GM23338 (cell line): ENCODE data around the gene DTWD1. TPM values are rescaled to one million over a fixed set of nuclear protein-coding genes. Genes with fewer than 3 reads are reported as not detected.

Experiments used
- ATAC-seq: fragments of 200-7000 bp; cut with Tn5 transposase; 3 replicates; pipeline ENCODE4 v1.9.1; 2020
- DNase-seq: peaks from one replicate; pipeline ENCODE4 v3.0.0-alpha.2; 2015; ENCODE audit warnings: low spot score
- H2AFZ ChIP-seq: fragments of 200-600 bp; sonication (generic); 2 replicates; pipeline ENCODE4 v1.8.0; 2016; ENCODE audit warnings: antibody characterized with exemption, mild to moderate bottlenecking, moderate library complexity
- H3F3A ChIP-seq: fragments of 200-600 bp; sonication (generic); replicated peaks from 2 replicates; pipeline ENCODE4 v1.8.0; 2017; ENCODE audit warnings: antibody characterized with exemption, mixed run types, low read depth
- H3K27ac ChIP-seq: fragments of 200-600 bp; sonication (generic); 2 replicates; pipeline ENCODE4 v1.6.1; 2016; ENCODE audit warnings: low read depth
- H3K27me3 ChIP-seq: fragments of 200-600 bp; sonication (generic); 2 replicates; pipeline ENCODE4 v1.8.0; 2016; ENCODE audit warnings: mild to moderate bottlenecking, mixed run types, moderate library complexity; ENCODE audit not compliant: insufficient read depth
- H3K36me3 ChIP-seq: fragments of 200-600 bp; sonication (generic); 2 replicates; pipeline ENCODE4 v1.8.0; 2016; ENCODE audit warnings: mild to moderate bottlenecking; ENCODE audit not compliant: insufficient read depth
- H3K4me1 ChIP-seq: fragments of 200-600 bp; sonication (generic); 2 replicates; pipeline ENCODE4 v1.8.0; 2016; ENCODE audit warnings: mild to moderate bottlenecking, moderate library complexity; ENCODE audit not compliant: insufficient read depth
- H3K4me2 ChIP-seq: fragments of 200-600 bp; sonication (generic); 2 replicates; pipeline ENCODE4 v1.7.1; 2017; ENCODE audit warnings: mixed run types
- H3K4me3 ChIP-seq: fragments of 200-600 bp; sonication (generic); 2 replicates; pipeline ENCODE4 v1.6.1; 2016; ENCODE audit warnings: mixed run types
- H3K79me2 ChIP-seq: fragments of 200-600 bp; sonication (generic); replicated peaks from 2 replicates; pipeline ENCODE4 v1.8.0; 2017; ENCODE audit warnings: mild to moderate bottlenecking; ENCODE audit not compliant: insufficient read depth
- H3K9me2 ChIP-seq: fragments of 200-600 bp; sonication (generic); 2 replicates; pipeline ENCODE4 v1.8.0; 2017; ENCODE audit not compliant: insufficient read depth
- H4K20me1 ChIP-seq: fragments of 200-600 bp; sonication (generic); replicated peaks from 2 replicates; pipeline ENCODE4 v1.8.0; 2017; ENCODE audit warnings: mild to moderate bottlenecking; ENCODE audit not compliant: insufficient read depth
- H3K27ac Mint-ChIP-seq: 2 replicates; pipeline ENCODE4 v1.8.0; 2020; ENCODE audit warnings: inconsistent platforms, mild to moderate bottlenecking, moderate library complexity, mixed read lengths
- H3K27me3 Mint-ChIP-seq: 3 replicates; pipeline ENCODE4 v1.8.0; 2022; ENCODE audit warnings: low read depth, mild to moderate bottlenecking, moderate library complexity, mixed read lengths, inconsistent platforms; ENCODE audit not compliant: insufficient read depth, poor library complexity
- H3K36me3 Mint-ChIP-seq: 3 replicates; pipeline ENCODE4 v1.8.0; 2021; ENCODE audit warnings: low read depth, mild to moderate bottlenecking, inconsistent platforms, moderate library complexity, mixed read lengths
- H3K4me1 Mint-ChIP-seq: 3 replicates; pipeline ENCODE4 v1.8.0; 2020; ENCODE audit warnings: mild to moderate bottlenecking, inconsistent platforms, mixed read lengths
- H3K4me3 Mint-ChIP-seq: 3 replicates; pipeline ENCODE4 v1.8.0; 2021; ENCODE audit warnings: moderate library complexity, mild to moderate bottlenecking, inconsistent platforms, mixed read lengths
- H3K9me3 Mint-ChIP-seq: 3 replicates; pipeline ENCODE4 v1.8.0; 2020; ENCODE audit warnings: moderate library complexity, mild to moderate bottlenecking, inconsistent platforms, mixed read lengths
- CREB1 ChIP-seq: fragments of 250-450 bp; sonication (Bioruptor Pico); IDR thresholded peaks from 2 replicates; pipeline ENCODE4 v1.5.0; 2020; ENCODE audit warnings: low read depth, mild to moderate bottlenecking, moderate library complexity
- ETS1 ChIP-seq: IDR thresholded peaks from 2 replicates; pipeline ENCODE4 v1.6.1; 2016; ENCODE audit warnings: antibody characterized with exemption
- EZH2 ChIP-seq: fragments of 200-600 bp; sonication (generic); IDR thresholded peaks from one replicate; pipeline ENCODE4 v1.8.0; 2017; ENCODE audit warnings: antibody characterized with exemption, mild to moderate bottlenecking, low read depth; ENCODE audit not compliant: unreplicated experiment
- EZH2phosphoT487 ChIP-seq: fragments of 200-600 bp; sonication (generic); IDR thresholded peaks from one replicate; pipeline ENCODE4 v1.8.1; 2018; ENCODE audit warnings: antibody characterized with exemption; ENCODE audit not compliant: unreplicated experiment
- JUNB ChIP-seq: IDR thresholded peaks from one replicate; pipeline ENCODE4 v1.6.1; 2016; ENCODE audit warnings: antibody characterized with exemption; ENCODE audit not compliant: unreplicated experiment
- NANOG ChIP-seq: IDR thresholded peaks from 2 replicates; pipeline ENCODE4 v1.6.1; 2016; ENCODE audit warnings: antibody characterized with exemption, borderline replicate concordance
- POLR2AphosphoS5 ChIP-seq: IDR thresholded peaks from 2 replicates; pipeline ENCODE4 v1.6.1; 2016; ENCODE audit warnings: antibody characterized with exemption, low read depth
- REST ChIP-seq: IDR thresholded peaks from one replicate; pipeline ENCODE4 v1.6.1; 2018; ENCODE audit warnings: antibody characterized with exemption; ENCODE audit not compliant: unreplicated experiment
- STAT1 ChIP-seq: IDR thresholded peaks from one replicate; pipeline ENCODE4 v1.6.1; 2016; ENCODE audit warnings: antibody characterized with exemption; ENCODE audit not compliant: unreplicated experiment
- ZNF114 ChIP-seq: fragments of 250-450 bp; sonication (Bioruptor Pico); IDR thresholded peaks from 2 replicates; pipeline ENCODE4 v1.5.0; 2020; ENCODE audit warnings: mild to moderate bottlenecking, moderate library complexity
- ZNF331 ChIP-seq: fragments of 250-450 bp; sonication (Bioruptor Pico); IDR thresholded peaks from 2 replicates; pipeline ENCODE4 v1.5.0; 2020; ENCODE audit warnings: low read depth, mild to moderate bottlenecking, moderate library complexity
- polyA plus RNA-seq: library from polyadenylated mRNA; unstranded; fragments of >200 nt; fragmentation: Nextera tagmentation; extraction: Ambion mirVana; gene quantifications from 2 replicates; pipeline ENCODE4 v1.2.1, GENCODE V29; 2016
- total RNA-seq: library from RNA; depleted of rRNA; stranded (reverse); fragments of >200 nt; shearing (Covaris generic); gene quantifications from 2 replicates; pipeline ENCODE4 v1.2.3, GENCODE V29; 2014
- TF ChIP-seq, protein P1 (sequence below), 2 experiments: fragments of 200-600 bp in 1 of 2; sonication (generic) in 1 of 2; conservative IDR thresholded peaks; 2 replicates each; pipeline versions ENCODE4 v1.5.1 to v1.6.1; 2016 to 2017; ENCODE audit warnings: antibody characterized with exemption in 2 of 2, low read depth in 2 of 2, mild to moderate bottlenecking in 2 of 2, moderate library complexity in 1 of 2
- TF ChIP-seq, protein P2 (sequence below): fragments of 250-450 bp; sonication (Bioruptor Pico); IDR thresholded peaks from 2 replicates; pipeline ENCODE4 v1.5.0; 2020; ENCODE audit warnings: mild to moderate bottlenecking, moderate library complexity

The DTWD1 gene
- total and polyA plus RNA-seq, 2 experiments from 2014 or later = 28.4 to 45.2 TPM

DNA sequence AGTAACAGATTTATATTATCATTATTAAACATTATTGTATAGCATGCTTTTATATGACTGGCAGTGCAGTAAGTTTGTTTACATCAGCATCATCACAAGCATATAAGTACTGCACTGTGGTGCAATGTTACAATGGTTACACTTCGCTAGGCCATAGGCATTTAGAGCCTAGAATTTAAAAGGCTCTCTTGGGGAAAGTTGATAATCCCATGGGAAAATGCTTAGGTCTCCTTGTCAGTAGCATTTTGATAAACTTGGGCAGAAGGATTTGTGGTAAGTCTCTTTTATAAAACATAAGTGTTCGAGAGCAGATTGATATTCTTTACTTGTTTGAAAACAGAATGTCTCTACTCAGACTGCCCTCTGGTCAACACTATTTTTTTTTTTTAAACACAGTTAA, 7.5 kb downstream of the DTWD1 start:
- TF ChIP-seq POLR2AphosphoS5 (no peak), EZH2 (no peak), STAT1 (no peak), CREB1 (CRISPR knock-in tag) (no peak), JUNB (no peak), ZNF114 (CRISPR knock-in tag) (no peak), NANOG (no peak), REST (no peak), ZNF331 (no peak), ETS1 (no peak), EZH2phosphoT487 (no peak)
- TF ChIP-seq, protein P1, sequence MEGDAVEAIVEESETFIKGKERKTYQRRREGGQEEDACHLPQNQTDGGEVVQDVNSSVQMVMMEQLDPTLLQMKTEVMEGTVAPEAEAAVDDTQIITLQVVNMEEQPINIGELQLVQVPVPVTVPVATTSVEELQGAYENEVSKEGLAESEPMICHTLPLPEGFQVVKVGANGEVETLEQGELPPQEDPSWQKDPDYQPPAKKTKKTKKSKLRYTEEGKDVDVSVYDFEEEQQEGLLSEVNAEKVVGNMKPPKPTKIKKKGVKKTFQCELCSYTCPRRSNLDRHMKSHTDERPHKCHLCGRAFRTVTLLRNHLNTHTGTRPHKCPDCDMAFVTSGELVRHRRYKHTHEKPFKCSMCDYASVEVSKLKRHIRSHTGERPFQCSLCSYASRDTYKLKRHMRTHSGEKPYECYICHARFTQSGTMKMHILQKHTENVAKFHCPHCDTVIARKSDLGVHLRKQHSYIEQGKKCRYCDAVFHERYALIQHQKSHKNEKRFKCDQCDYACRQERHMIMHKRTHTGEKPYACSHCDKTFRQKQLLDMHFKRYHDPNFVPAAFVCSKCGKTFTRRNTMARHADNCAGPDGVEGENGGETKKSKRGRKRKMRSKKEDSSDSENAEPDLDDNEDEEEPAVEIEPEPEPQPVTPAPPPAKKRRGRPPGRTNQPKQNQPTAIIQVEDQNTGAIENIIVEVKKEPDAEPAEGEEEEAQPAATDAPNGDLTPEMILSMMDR (conservative IDR thresholded peaks at IDR 0.05; ENCODE audit: low read depth in 2 of 2) = no peak
- TF ChIP-seq, protein P2, sequence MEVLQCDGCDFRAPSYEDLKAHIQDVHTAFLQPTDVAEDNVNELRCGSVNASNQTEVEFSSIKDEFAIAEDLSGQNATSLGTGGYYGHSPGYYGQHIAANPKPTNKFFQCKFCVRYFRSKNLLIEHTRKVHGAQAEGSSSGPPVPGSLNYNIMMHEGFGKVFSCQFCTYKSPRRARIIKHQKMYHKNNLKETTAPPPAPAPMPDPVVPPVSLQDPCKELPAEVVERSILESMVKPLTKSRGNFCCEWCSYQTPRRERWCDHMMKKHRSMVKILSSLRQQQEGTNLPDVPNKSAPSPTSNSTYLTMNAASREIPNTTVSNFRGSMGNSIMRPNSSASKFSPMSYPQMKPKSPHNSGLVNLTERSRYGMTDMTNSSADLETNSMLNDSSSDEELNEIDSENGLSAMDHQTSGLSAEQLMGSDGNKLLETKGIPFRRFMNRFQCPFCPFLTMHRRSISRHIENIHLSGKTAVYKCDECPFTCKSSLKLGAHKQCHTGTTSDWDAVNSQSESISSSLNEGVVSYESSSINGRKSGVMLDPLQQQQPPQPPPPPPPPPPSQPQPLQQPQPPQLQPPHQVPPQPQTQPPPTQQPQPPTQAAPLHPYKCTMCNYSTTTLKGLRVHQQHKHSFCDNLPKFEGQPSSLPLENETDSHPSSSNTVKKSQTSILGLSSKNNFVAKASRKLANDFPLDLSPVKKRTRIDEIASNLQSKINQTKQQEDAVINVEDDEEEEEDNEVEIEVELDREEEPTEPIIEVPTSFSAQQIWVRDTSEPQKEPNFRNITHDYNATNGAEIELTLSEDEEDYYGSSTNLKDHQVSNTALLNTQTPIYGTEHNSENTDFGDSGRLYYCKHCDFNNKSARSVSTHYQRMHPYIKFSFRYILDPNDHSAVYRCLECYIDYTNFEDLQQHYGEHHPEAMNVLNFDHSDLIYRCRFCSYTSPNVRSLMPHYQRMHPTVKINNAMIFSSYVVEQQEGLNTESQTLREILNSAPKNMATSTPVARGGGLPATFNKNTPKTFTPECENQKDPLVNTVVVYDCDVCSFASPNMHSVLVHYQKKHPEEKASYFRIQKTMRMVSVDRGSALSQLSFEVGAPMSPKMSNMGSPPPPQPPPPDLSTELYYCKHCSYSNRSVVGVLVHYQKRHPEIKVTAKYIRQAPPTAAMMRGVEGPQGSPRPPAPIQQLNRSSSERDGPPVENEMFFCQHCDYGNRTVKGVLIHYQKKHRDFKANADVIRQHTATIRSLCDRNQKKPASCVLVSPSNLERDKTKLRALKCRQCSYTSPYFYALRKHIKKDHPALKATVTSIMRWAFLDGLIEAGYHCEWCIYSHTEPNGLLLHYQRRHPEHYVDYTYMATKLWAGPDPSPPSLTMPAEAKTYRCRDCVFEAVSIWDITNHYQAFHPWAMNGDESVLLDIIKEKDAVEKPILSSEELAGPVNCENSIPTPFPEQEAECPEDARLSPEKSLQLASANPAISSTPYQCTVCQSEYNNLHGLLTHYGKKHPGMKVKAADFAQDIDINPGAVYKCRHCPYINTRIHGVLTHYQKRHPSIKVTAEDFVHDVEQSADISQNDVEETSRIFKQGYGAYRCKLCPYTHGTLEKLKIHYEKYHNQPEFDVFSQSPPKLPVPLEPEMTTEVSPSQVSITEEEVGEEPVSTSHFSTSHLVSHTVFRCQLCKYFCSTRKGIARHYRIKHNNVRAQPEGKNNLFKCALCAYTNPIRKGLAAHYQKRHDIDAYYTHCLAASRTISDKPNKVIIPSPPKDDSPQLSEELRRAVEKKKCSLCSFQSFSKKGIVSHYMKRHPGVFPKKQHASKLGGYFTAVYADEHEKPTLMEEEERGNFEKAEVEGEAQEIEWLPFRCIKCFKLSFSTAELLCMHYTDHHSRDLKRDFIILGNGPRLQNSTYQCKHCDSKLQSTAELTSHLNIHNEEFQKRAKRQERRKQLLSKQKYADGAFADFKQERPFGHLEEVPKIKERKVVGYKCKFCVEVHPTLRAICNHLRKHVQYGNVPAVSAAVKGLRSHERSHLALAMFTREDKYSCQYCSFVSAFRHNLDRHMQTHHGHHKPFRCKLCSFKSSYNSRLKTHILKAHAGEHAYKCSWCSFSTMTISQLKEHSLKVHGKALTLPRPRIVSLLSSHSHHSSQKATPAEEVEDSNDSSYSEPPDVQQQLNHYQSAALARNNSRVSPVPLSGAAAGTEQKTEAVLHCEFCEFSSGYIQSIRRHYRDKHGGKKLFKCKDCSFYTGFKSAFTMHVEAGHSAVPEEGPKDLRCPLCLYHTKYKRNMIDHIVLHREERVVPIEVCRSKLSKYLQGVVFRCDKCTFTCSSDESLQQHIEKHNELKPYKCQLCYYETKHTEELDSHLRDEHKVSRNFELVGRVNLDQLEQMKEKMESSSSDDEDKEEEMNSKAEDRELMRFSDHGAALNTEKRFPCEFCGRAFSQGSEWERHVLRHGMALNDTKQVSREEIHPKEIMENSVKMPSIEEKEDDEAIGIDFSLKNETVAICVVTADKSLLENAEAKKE (CRISPR knock-in tag) = no peak
- H3K79me2 ChIP-seq = peaks cover 16% of the 10 kb centered on the region
- Mint-ChIP-seq H3K4me1 (no peaks in the 10 kb centered on the region), H3K27me3 (no peaks in the 10 kb centered on the region), H3K36me3 (peaks cover 37% of the 10 kb centered on the region), H3K9me3 (peaks cover 20% of the 10 kb centered on the region), H3K4me3 (no peak overlapping the region), H3K27ac (no peak overlapping the region)
- ATAC-seq = no peak
- H3K4me3 ChIP-seq = no peak overlapping the region
- no peak overlapping the region for H2AFZ ChIP-seq
- peaks cover 31% of the 10 kb centered on the region for H3K36me3 ChIP-seq
- H3K9me2 ChIP-seq = 0 out of 2 replicates have a peak, but pooled peaks cover 2% of the 10 kb centered on the region
- H3K4me2 ChIP-seq = no peak overlapping the region
- no peak overlapping the region for H3K27ac ChIP-seq
- H4K20me1 ChIP-seq = no peaks in the 10 kb centered on the region
- H3K27me3 ChIP-seq = no peaks in the 10 kb centered on the region
- H3F3A ChIP-seq = no peaks in the 10 kb centered on the region
- no peak for DNase-seq
- no peaks in the 10 kb centered on the region for H3K4me1 ChIP-seq
